Lung (tissue), 12 donors: Measurements from ENCODE around the gene KCNA1. TPM values are rescaled to one million over a fixed set of nuclear protein-coding genes. Genes with fewer than 3 reads are reported as not detected.

Experiments used
- ATAC-seq: fragments of 200-7000 bp; cut with Tn5 transposase; one replicate; pipeline ENCODE4 v1.9.1; 2020; ENCODE audit warnings: moderate number of reproducible peaks; ENCODE audit not compliant: insufficient read depth, low FRiP score
- DNase-seq, 3 donors: peaks; one replicate each; pipeline ENCODE4 v3.0.0-alpha.2; 2013 to 2017
- H3K27ac ChIP-seq, 2 donors: one replicate each; pipeline ENCODE4 v1.5.1; 2013; ENCODE audit warnings: mild to moderate bottlenecking in 2 of 2, moderate library complexity in 2 of 2, control low read depth in 1 of 2, inconsistent platforms in 1 of 2, low read depth in 1 of 2, low read length in 1 of 2
- H3K27me3 ChIP-seq, 3 donors: one replicate each; pipeline ENCODE4 v1.5.1; 2013; ENCODE audit warnings: low read length in 2 of 3; ENCODE audit not compliant: control insufficient read depth in 3 of 3, insufficient read depth in 3 of 3
- H3K36me3 ChIP-seq, 4 donors: one replicate each; pipeline ENCODE4 v1.5.1; 2013; ENCODE audit warnings: low read length in 4 of 4, mild to moderate bottlenecking in 1 of 4, moderate library complexity in 1 of 4; ENCODE audit not compliant: control insufficient read depth in 4 of 4, insufficient read depth in 4 of 4
- H3K4me1 ChIP-seq, 5 donors: one replicate each; pipeline ENCODE4 v1.5.1; 2013; ENCODE audit warnings: low read length in 5 of 5, mild to moderate bottlenecking in 2 of 5, moderate library complexity in 1 of 5; ENCODE audit not compliant: control insufficient read depth in 5 of 5, insufficient read depth in 5 of 5
- H3K4me3 ChIP-seq: one replicate; pipeline ENCODE4 v1.5.1; 2013; ENCODE audit warnings: mild to moderate bottlenecking, control low read depth, moderate library complexity
- H3K9ac ChIP-seq, 2 donors: one replicate each; pipeline ENCODE4 v1.5.1; 2013; ENCODE audit warnings: low read length in 2 of 2, control low read depth in 1 of 2; ENCODE audit not compliant: insufficient read depth in 1 of 2
- H3K9me3 ChIP-seq, 4 donors: one replicate each; pipeline ENCODE4 v1.5.1; 2013; ENCODE audit warnings: low read length in 3 of 4, mild to moderate bottlenecking in 1 of 4, moderate library complexity in 1 of 4; ENCODE audit not compliant: control insufficient read depth in 4 of 4, insufficient read depth in 3 of 4
- CTCF ChIP-seq: IDR thresholded peaks from 2 replicates; pipeline ENCODE4 v1.5.1; 2012; ENCODE audit warnings: mild to moderate bottlenecking; ENCODE audit errors: control extremely low read depth, extremely low read depth
- WGBS, 2 donors: extraction: QIAGEN DNeasy Blood & Tissue Kit; methylation state at CpG; one replicate each; pipeline ENCODE4 v1.1.7; 2013; 5-methylcytosine and 5-hydroxymethylcytosine counted together
- polyA plus RNA-seq, 2 donors: library from polyadenylated mRNA; stranded (reverse); fragments of 200-250 nt; gene quantifications; one replicate each; pipeline ENCODE4 v1.2.1, GENCODE V29; 2013
- total RNA-seq, 2 donors: library from RNA; depleted of rRNA in 1 of 2; stranded (reverse); fragments of >200 nt in 1 of 2; gene quantifications; one replicate each; pipeline ENCODE4 v1.2.1, GENCODE V29; 2014 to 2021
- donor health status: control.
- donor health status: control.
- donor health status: Bipolar disorder and iron deficiency.
- donor health status: healthy.
- donor health status: DM: yes; HTN: yes; CAD: no.

Gene KCNA1
- total and polyA plus RNA-seq, 4 donors, result 0.07 to 0.24 (median 0.09) TPM; not detected in 1

- TF ChIP-seq CTCF, result no peak
- H3K9ac ChIP-seq, result no peak overlapping the region
- peaks cover 10 to 79% (median 64%) of the 10 kb centered on the region in 3 donors for H3K27me3 ChIP-seq
- ATAC-seq (no peak), DNase-seq (no peak)
- H3K36me3 ChIP-seq, result no peaks in the 10 kb centered on the region
- no peak overlapping the region for H3K4me3 ChIP-seq
- peaks cover 0 to 3% (median 0%) of the 10 kb centered on the region in 5 donors for H3K4me1 ChIP-seq
- H3K27ac ChIP-seq, result no peak overlapping the region
- H3K9me3 ChIP-seq, result peaks cover 0 to 3% (median 0%) of the 10 kb centered on the region in 4 donors
- 76 to 89% methylated on average over 4 of the region's 4 CpGs for WGBS, 2 donors
Measured at GRCh38 chr12:4915752-4916151, 6.0 kb downstream of the KCNA1 start.

GRCh38 chr12:4918950-4919660 lies 9.4 kb downstream of the KCNA1 start:
- Histone ChIP-seq H3K36me3 (no peaks in the 10 kb centered on the region), H3K9me3 (no peaks in the 10 kb centered on the region), H3K27me3 (peaks cover 8 to 61% (median 40%) of the 10 kb centered on the region in 3 donors), H3K4me3 (no peak overlapping the region), H3K4me1 (no peaks in the 10 kb centered on the region), H3K9ac (no peak overlapping the region), H3K27ac (no peak overlapping the region)
- TF ChIP-seq CTCF, result no peak
- 66 to 67% methylated on average over 6 of the region's 6 CpGs for WGBS, 2 donors
- ATAC-seq (no peak), DNase-seq (peak in 1 of 3 donors; percentile 4)

GRCh38 chr12:4932576-4932975 lies 22.9 kb downstream of the KCNA1 start:
- Histone ChIP-seq H3K4me1 (no peaks in the 10 kb centered on the region), H3K27ac (no peak overlapping the region), H3K36me3 (no peaks in the 10 kb centered on the region), H3K4me3 (no peak overlapping the region), H3K9ac (no peak overlapping the region), H3K9me3 (no peaks in the 10 kb centered on the region), H3K27me3 (peaks cover 0 to 33% (median 13%) of the 10 kb centered on the region in 3 donors)
- 75 to 92% methylated on average over 6 of the region's 6 CpGs for WGBS, 2 donors
- no peak for TF ChIP-seq CTCF
- DNase-seq, result no peak
- no peak for ATAC-seq
